NOMO-1 (cell line): ENCODE data around the gene MRPL38.
"Not testable (repeated sequence)": the region's sequence is repeated elsewhere in the genome, so short reads cannot be mapped to it uniquely, and the experiment has no call there.

Source experiments
- DNase-seq, 2 experiments: peaks; one replicate each; lab custom pipeline; 2025; ENCODE audit not compliant: unreplicated experiment in 2 of 2; lab: John Stamatoyannopoulos, UW

MRPL38 gene

DNA sequence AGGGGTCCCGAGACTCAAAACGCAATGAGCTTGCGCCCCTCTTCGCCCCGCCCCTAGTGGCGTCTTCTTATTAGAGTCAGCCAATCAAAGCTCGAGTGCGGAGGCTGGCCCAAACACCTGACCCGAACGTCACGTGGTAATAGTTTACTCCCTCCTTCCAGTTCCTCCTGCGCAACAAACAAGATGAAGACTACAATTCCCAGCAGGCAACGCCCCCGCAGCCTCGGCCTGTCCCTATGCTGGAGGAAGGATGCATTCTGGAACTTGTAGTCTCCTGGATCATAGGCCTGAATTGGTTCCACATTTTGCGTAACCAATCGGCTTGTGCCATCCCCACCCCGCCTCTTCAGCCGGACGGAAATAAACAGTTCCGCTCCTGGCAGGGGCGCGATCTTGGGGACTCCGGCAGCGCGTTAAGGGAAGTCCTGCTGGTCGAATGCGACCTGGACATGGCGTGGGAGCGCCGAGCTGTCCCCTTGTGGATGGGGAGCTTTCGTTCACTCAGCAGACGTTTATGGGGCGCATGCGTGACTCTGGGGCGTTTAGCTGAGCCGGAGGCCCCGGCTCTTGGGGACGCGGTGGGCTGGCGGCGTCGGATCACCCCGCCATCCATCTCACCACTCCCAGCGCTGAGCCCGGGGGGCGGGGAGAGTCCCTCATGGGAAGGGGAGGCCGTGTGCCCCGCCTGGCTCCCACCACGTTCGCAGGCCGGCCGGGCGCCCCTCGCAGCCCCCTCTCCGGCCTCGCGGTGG is 49.2 kb downstream of the MRPL38 start, which contains the start of gene WBP2:
WBP2 (minus strand) TSS at position 26 of the 752 bp plus-strand sequence. CDS start 38 bp downstream, outside the sequence.
- peak; percentile 99 to 100 for DNase-seq

DNA sequence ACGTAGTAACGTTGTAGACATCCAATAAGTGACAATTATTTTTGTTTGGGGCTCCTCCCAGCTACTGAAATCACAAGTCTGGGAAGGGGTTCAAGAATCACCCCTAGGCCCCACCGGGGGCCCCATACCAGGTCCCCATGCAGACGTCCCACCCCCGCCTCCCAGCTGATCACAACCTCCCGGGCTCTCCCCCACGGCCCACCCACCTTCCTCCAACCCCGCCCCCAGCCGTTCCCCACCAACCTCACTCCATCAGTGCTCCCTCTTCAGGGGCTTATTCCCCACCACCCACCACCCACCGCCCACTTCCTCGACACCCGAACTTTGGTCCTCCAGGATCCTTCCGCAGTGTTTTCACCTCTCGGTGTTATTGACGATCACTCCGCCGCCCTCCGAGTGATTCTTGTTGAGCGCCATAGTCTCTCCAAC is 49.8 kb downstream of the MRPL38 start:
- no peak for DNase-seq

DNA sequence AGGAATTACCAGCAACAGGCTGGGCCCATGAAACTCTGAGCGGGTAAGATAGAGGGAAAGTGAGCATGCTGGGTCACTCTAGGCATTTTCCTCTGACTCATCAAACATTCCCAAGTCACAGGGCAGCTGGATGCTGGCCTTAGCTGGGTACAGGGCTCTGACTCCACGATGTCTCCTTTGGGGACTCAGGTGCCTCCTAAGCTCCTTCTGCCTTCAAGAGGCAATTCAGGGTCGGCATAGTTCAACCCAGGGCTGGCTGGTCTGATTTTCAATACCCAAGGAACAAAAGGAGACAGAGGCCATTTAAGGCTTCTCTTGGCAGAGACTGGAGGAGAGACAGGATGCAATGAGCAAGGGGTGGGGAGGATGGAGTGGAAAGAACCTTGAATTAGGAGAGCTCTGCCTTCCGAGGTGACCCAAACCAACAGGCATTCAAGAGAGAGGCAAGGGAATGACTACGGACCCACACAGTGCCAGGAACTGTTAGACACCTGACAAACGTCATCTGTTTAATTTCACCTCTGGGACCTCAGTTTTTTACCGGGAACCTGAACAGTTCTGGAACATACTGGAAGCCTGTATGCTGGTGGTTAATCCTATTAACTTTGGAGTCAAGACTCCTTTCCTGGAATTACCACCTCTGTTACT is 50.5 kb downstream of the MRPL38 start:
- no peak for DNase-seq

DNA sequence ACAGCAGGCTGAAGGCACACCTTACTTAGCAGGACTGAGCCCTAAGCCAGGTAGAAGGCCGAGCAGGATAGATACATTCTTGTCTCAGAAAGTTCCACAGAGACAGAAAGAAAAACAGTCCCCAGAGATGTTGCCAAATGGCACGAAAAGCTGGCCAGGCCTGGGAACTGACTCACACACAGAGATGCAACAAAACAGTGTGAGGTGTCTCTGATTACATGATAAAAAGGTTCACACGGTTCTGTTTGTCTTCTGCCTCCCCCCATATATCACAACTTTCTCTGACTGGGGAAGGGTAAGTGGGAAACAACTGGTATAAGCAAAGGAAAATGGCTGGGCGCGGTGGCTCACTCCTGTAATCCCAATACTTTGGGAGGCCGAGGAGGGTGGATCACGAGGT is 51.3 kb downstream of the MRPL38 start:
- no peak for DNase-seq

DNA sequence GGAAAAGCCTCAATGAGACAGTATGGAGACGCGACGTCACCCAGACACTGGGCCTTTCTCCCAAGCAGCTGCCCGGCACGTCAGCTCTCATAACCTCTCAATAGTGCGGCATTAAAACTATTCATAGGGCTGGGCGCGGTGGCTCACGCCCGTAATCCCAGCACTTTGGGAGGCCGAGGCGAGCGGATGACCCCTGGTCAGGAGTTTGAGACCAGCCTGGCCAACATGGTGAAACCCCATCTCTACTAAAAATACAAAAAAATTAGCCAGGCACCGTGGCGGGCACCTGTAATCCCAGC is 53.0 kb downstream of the MRPL38 start:
- not testable (repeated sequence) for DNase-seq

DNA sequence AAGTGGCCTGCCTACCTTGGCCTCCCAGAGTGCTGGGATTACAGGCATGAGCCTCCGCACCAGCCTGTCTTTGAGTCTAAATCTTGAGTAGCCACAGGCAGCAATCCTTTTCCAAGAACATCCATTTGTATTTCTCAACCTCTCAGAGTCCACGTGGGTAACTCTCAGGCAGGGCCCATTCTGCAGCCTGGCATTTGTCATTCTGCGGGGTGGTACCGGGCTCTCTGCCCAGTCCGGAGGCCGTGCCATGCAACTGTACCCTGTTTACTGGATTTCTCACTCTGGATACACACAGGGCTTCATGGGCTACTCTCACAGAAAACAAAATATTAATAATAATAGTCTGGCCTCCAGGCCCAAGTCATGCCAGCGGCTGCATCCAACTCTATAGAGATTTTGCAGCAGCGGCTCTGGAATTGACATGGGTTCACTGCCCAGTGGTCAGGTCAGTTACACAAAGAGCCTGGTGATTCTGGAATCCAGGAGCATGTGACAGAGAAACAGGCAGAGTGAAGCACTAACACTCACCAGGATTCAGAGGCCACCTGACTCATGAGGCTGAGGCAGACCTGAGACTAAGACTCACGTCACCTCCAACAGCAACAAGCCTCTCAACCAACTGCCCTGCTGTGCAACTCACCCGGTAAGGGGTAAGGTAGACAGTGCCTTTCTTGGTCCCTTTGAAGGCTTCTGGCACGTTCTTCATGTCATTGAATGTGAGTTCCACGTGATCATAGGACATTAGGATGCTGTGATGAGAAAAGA is 53.6 kb downstream of the MRPL38 start:
- DNase-seq = no peak

DNA sequence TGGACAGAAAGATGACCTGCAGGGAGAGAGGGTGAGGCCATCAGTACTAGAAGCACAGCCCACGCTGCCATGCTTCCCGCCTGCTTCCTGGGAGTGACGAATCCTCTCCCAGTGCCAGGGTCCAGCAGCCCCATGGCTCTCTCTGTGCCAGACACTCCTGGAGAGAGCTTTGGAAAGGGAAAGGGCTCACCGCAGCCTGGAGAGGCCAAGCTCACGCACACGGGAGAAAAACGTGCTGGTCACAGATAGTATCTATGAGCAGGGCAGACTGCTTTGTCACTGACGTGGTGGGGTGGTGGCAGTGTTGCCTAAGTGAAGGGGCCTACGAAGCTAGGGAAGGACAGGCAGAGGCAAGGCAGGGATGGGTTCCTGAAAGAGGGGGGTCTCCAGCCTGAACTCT is 55.0 kb downstream of the MRPL38 start:
- no peak for DNase-seq

DNA sequence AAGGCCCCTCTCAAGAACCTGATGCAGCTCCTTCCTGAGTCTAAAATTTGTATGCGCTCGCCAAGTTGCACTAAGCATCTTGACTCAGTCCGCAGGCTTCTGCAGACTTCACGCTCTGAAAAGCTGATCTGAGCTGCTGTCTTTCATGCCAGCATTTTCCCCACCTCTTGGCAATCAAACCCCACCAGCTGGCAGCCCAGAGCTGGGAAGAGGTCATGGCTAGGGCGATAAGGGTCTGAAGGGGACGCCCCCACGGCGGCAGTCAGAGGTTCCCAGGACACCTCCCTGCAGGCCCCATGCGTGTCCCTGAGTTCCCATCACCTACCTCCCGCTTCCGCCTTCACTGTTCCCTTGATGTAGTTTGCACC is 55.4 kb downstream of the MRPL38 start:
- no peak for DNase-seq
